Osteoblast (primary cell): ENCODE results near the gene SERINC5. TPM values are rescaled to one million over a fixed set of nuclear protein-coding genes. Genes with fewer than 3 reads are reported as not detected.
A peak's percentile ranks its signal among the peaks of the same experiment; 100 is the strongest.
"Not testable (repeated sequence)": the region's sequence is repeated elsewhere in the genome, so short reads cannot be mapped to it uniquely, and the experiment has no call there.

Source experiments
- DNase-seq: peaks from one replicate; pipeline ENCODE4 v3.0.0; 2011; ENCODE audit warnings: low spot score, mixed read lengths; ENCODE audit not compliant: insufficient read length; ENCODE audit errors: missing footprints
- H2AFZ ChIP-seq: 2 replicates; pipeline ENCODE4 v1.6.0; 2011; ENCODE audit warnings: mild to moderate bottlenecking, low read length
- H3K27ac ChIP-seq: 2 replicates; pipeline ENCODE4 v1.5.1; 2011; ENCODE audit warnings: mild to moderate bottlenecking, low read depth, low read length, moderate library complexity
- H3K27me3 ChIP-seq: 2 replicates; pipeline ENCODE4 v1.6.0; 2012; ENCODE audit warnings: mild to moderate bottlenecking, control low read depth, inconsistent platforms, low read length, moderate library complexity; ENCODE audit not compliant: insufficient read depth
- H3K36me3 ChIP-seq: 2 replicates; pipeline ENCODE4 v1.5.1; 2011; ENCODE audit warnings: mild to moderate bottlenecking, low read length, control low read depth, moderate library complexity; ENCODE audit not compliant: insufficient read depth
- H3K4me1 ChIP-seq: 2 replicates; pipeline ENCODE4 v1.5.1; 2011; ENCODE audit warnings: mild to moderate bottlenecking, low read length, control low read depth, moderate library complexity; ENCODE audit not compliant: insufficient read depth
- H3K4me2 ChIP-seq: 2 replicates; pipeline ENCODE4 v1.6.0; 2011; ENCODE audit warnings: mild to moderate bottlenecking, low read length; ENCODE audit not compliant: insufficient read depth
- H3K4me3 ChIP-seq: fragments of 200-600 bp; sonication (generic); 3 replicates; pipeline ENCODE4 v1.5.1; 2012; ENCODE audit warnings: mild to moderate bottlenecking, low read length, inconsistent platforms; ENCODE audit not compliant: insufficient read depth
- H3K79me2 ChIP-seq: 2 replicates; pipeline ENCODE4 v1.6.0; 2012; ENCODE audit warnings: mild to moderate bottlenecking, low read length, control low read depth, inconsistent platforms; ENCODE audit not compliant: insufficient read depth
- H3K9me3 ChIP-seq: 2 replicates; pipeline ENCODE4 v1.5.1; 2011; ENCODE audit warnings: low read depth, low read length, control low read depth
- H4K20me1 ChIP-seq: 2 replicates; pipeline ENCODE4 v1.6.0; 2012; ENCODE audit warnings: mild to moderate bottlenecking, low read length, control low read depth; ENCODE audit not compliant: insufficient read depth
- CTCF ChIP-seq: IDR thresholded peaks from 2 replicates; pipeline ENCODE4 v1.5.1; 2011; ENCODE audit warnings: mild to moderate bottlenecking, low read depth, low read length, moderate library complexity; ENCODE audit errors: extremely low read depth
- total RNA-seq: library from RNA; depleted of rRNA; stranded (reverse); fragments of >200 nt; gene quantifications from 2 replicates; pipeline ENCODE4 v1.2.3, GENCODE V29; 2012

SERINC5 gene
- total RNA-seq, 1 donor, result 96.3 TPM

- Histone ChIP-seq H3K27me3 (no peaks in the 10 kb centered on the region), H3K4me3 (no peak overlapping the region), H4K20me1 (no peaks in the 10 kb centered on the region), H3K27ac (no peak overlapping the region), H3K36me3 (no peaks in the 10 kb centered on the region), H3K79me2 (no peaks in the 10 kb centered on the region), H3K4me1 (peaks cover 3% of the 10 kb centered on the region), H3K4me2 (no peak overlapping the region), H2AFZ (no peak overlapping the region), H3K9me3 (no peaks in the 10 kb centered on the region)
- DNase-seq, result no peak
- no peak for TF ChIP-seq CTCF
Observed at GRCh38 chr5:80094236-80094738, 161.6 kb downstream of the SERINC5 start.

- Histone ChIP-seq H3K4me2 (no peak overlapping the region), H3K4me3 (no peak overlapping the region), H3K9me3 (no peaks in the 10 kb centered on the region), H3K79me2 (no peaks in the 10 kb centered on the region), H3K4me1 (peaks cover 3% of the 10 kb centered on the region), H3K27ac (no peak overlapping the region), H3K36me3 (no peaks in the 10 kb centered on the region), H3K27me3 (no peaks in the 10 kb centered on the region), H2AFZ (no peak overlapping the region), H4K20me1 (no peaks in the 10 kb centered on the region)
- TF ChIP-seq CTCF, result no peak
- DNase-seq, result no peak
Observed at GRCh38 chr5:80093796-80094195, 162.1 kb downstream of the SERINC5 start.

- no peak overlapping the region for H3K4me2 ChIP-seq
- peaks cover 3% of the 10 kb centered on the region for H3K4me1 ChIP-seq
- no peak for TF ChIP-seq CTCF
- H3K27ac ChIP-seq, result no peak overlapping the region
- no peak for DNase-seq
- H3K4me3 ChIP-seq, result no peak overlapping the region
- no peaks in the 10 kb centered on the region for H3K27me3 ChIP-seq
- H3K9me3 ChIP-seq, result no peaks in the 10 kb centered on the region
- no peaks in the 10 kb centered on the region for H4K20me1 ChIP-seq
- H3K36me3 ChIP-seq, result no peaks in the 10 kb centered on the region
- peak overlapping the region; percentile 68 for H2AFZ ChIP-seq
- no peaks in the 10 kb centered on the region for H3K79me2 ChIP-seq
Observed at GRCh38 chr5:80092486-80093107, 163.3 kb downstream of the SERINC5 start.

- H3K4me1 ChIP-seq, H3K9me3 ChIP-seq, H3K79me2 ChIP-seq, H4K20me1 ChIP-seq, H3K36me3 ChIP-seq, H3K27me3 ChIP-seq: not testable (repeated sequence)
- peak overlapping the region; percentile 53 for H3K4me3 ChIP-seq
- peak overlapping the region; percentile 68 for H2AFZ ChIP-seq
- TF ChIP-seq CTCF, result peak; percentile 63
- peak overlapping the region; percentile 72 for H3K4me2 ChIP-seq
- peak overlapping the region; percentile 33 for H3K27ac ChIP-seq
- DNase-seq, result peak; percentile 71
Observed at GRCh38 chr5:80091792-80092192, 164.1 kb downstream of the SERINC5 start.
